ENCODE measurements around the gene BTG4. TPM values are rescaled to one million over a fixed set of nuclear protein-coding genes. Genes with fewer than 3 reads are reported as not detected.

The BTG4 gene
- total RNA-seq, result not detected in 2 replicates

DNA sequence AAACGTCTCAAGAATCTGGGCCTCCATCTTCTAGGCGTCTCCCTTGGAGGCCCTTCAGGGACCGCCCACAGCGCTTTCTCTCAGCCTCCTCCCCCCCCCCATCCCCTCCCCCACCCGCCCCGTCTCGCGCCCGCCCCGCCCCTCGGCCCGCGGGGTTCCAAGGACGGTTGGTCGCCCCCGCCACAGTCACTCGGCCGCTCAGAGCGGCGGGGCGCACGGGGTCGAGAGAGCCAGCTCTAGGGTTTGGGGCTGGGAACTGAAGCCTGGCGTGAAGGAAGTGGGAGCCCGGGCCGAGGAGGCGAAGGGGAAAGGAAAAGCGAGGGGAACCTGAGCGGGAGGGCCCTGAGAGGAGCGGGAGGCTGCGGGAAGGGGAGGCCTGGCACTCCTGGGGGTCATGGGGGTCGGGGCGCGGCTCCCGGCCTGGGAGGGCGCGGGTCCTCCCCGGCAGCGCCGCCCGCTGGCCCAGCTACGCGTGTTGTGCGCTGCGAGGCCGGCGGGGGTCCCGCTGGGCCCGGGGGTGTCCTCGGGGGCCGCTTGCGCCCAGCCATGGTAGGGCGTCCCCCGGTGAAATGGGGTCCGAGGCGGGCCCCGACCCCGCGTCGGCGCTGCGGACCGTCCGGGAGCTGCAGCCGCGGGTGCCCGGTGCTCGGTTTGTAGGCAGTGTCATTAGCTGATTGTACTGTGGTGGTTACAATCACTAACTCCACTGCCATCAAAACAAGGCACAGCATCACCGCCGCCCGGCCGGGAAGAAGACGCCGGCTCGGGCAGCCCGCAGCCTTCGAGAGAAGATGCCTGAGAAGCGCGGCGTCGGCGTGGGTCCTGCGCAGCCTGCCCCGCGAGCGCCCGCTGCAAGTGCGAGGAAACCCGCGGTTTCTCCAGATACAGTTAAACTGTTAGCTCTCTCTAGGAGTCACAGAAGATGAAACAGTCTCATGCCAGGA lies at the start of gene BTG4:
Gene BTG4, minus strand, starts transcription at position 91 of the 944 bp plus-strand sequence. CDS start 13,610 bp downstream, outside the sequence.
- no peak for DNase-seq

DNA sequence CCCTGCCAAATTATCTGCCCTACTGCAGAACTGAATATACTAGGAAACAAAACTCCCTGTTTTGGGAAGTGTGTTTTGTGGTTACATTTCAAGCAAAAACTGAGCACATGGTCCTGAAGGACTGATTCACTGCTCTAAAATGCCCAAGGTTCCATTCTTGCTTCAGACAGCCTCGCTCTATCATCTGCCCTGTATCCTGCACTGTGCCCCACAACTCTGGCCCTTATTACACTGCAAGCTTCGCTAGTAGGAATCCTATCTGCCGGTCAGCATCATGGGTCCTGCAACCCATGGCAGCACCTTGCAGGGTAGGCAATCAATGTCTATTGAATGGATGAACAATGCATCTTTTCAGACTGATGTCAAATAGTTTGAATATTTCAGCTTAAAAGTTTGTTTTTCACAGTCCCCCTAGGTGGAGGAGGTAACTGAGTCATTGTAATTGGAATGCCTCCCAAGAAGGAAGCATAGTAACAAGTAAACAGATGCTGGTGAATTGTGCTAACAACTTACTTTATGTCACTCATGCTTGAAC lies 49.7 kb upstream of the BTG4 start:
- peak; percentile 44 for DNase-seq

DNA sequence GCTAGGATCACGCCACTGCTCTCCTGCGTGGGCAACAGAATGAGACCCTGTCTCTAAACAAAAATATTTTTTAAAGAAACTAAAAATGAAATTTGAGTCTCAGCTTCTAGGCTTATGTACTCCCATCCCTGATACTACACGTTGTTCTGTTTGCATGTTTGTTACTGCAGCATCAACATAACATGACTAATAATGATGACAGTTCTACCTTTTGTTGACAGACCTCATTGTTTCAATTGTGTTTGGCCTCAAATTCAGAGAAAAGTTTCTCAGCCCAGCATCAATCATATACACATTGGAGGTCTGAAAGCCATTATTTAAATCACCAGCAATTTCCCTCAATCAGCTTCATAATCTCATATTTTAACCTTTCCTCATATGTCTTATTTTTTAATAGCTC lies 49.1 kb upstream of the BTG4 start:
- DNase-seq, result no peak

DNA sequence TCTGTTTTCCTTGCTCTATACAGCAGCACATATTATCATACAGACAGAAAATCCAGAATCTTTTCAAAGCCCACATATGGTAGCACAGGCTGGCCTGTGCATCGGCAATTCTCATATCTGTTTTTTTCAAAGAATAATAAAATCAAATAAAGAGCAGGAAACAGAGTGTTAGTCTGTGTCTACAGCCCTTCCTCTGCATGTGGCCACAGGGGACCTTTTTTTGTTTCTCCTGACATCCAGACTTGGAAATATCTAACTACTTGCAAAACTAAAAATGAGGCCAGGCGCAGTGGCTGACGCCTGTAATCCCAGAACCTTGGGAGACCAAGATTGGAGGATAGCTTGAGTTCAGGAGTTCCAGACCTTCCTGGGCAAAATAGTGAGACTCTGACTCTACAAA lies 48.6 kb upstream of the BTG4 start:
- DNase-seq, result no peak

DNA sequence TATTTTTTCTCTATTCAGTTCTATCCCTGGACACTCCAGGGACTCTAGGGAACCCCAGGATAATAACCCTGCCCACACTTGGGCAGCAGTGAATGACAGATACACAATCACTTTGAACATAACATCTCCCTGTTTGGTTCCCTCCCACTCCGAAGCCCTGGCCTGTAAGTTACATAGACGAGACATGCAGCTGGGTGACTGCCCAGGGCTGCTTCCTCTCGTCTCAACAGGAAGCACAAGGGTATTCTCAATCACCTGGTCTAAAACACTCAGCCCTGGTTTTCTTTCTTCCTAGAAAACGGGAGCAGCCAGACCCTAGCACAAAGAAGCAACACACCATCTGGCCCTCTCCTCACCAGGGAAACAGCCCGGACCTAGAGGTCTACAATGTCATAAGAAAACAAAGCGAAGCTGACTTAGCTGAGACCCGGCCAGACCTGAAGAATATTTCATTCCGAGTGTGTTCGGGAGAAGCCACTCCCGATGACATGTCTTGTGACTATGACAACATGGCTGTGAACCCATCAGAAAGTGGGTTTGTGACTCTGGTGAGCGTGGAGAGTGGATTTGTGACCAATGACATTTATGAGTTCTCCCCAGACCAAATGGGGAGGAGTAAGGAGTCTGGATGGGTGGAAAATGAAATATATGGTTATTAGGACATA lies 47.7 kb upstream of the BTG4 start:
- DNase-seq, result peak; percentile 27

DNA sequence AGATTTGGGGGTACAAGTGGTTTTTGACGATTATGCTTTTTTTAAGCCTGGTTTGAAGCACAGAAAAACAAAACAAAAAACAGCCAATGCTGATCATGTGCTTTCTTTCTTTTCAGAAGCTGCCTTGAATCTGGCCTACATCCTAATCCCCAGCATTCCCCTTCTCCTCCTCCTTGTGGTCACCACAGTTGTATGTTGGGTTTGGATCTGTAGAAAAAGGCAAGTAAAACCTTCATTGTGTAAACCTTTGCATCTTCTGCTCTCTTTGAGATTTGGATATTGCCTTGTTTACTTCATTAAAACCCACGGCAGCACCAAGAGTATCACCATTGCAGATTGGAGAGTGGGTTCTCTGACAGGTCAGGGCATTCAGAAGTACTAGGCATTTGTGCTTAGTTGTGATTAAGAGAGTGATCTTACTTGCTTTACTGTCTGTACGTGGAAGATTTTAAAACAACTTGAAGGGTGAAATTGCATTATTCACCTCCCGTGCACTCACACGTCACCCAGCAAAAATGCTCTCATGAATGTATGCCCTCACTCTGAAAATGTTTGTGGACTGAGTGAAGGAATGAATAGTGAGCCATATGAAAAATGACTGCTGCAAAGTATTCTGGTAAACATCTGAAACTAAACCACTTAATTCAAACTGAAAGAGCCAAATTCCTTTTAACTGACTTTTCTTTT lies 45.4 kb upstream of the BTG4 start:
- DNase-seq, result no peak

DNA sequence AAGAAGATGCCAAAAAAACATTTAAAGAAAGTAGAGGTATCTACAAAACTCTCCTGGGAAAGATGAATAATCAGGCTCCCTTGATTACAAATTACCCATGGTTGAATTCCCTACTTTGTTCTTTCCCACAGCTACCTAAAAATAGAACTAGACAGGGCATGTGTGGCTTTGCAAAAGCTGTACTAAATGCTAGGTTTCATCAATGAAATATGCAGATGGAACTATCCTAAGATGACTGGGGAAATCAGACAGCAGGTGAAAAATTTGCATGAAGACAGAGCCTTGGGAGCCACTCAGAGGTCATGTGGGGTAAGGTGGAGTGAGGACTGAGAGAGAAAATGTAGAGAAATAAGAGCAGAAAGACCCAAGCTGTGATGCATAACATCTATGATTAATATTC lies 43.1 kb upstream of the BTG4 start:
- no peak for DNase-seq

DNA sequence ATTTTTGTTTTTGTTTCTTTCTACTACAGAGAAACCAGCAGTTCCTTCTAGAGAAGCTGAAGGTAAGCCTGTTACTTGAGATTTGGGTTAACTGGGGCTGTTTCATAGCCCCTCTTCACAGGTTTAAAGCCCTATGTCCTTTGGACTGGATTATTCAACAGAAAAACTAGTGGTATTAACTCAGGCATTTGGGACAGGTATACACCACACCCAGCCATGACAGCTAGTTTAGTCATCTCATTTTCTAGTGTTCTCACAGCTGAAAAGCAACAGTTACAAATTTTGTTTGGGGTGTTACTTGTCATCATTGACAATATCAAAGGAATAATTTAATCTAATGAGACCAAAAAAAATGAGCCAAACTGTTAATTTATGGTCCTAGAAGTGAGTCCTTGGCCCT lies 42.3 kb upstream of the BTG4 start:
- DNase-seq, result no peak

DNA sequence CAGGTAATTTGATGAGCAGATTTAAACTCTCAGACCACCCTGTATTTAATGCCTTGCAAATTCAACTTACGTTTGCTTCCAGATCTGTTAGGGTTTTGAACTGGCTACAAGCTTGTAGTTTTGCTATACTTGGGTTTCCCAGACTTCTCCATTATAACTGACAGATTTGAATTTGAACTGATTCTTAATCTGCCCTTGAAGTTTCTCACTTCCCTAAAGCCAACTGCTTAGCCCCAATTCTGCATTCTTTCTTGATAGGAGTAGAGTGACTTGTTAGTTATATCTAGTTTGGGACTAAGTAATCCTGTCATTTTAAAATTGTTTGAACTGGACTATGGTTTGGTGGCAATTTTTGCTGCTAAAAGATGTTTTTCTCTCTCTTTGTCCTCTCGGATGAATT lies 38.1 kb upstream of the BTG4 start:
- DNase-seq, result no peak

DNA sequence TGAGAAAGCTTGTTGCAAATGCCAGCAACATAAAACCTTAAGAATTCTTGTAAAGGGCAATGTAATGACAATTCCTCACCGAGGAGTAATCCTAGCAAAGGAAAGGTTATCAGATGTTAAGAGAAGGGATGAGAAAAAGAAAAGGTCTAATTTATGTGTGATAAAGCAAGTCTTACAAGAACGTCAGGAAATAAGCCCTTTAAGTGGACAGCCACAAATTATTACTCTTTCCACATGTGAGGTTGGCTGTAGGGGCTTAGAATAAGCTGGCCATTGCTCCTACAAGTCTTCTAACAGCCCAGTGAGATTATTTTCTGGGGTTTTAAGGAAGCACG lies 37.6 kb upstream of the BTG4 start:
- DNase-seq, result no peak

DNA sequence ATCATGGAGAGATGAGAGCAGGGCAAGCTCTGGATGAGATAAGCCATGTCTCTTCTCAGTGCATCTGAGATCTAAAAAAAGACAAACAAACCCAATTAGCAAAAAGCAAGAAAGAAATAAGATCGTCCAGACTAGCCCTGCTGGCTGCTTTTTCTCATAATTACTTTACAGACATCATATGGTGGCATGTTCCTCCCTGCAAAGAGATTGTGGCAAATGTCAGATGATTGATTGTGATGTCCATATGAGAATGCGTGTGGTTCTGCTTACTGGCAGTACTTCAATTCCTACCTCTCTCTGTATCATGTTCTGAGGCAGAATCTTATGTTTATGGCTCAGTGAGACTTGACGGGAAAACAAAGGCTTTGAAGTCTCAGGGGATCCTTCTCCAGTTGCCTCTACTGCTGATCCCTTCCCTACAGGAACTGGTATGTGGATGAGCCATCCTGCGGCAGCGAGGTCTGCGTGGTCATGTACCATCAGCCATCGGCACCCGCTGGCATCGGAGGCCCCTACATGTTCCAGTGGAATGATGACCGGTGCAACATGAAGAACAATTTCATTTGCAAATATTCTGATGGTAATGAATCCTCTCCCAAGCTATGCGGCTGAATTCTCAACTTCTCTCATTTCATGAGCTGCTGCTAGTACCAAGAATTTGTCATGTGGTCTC lies 37.1 kb upstream of the BTG4 start:
- no peak for DNase-seq

DNA sequence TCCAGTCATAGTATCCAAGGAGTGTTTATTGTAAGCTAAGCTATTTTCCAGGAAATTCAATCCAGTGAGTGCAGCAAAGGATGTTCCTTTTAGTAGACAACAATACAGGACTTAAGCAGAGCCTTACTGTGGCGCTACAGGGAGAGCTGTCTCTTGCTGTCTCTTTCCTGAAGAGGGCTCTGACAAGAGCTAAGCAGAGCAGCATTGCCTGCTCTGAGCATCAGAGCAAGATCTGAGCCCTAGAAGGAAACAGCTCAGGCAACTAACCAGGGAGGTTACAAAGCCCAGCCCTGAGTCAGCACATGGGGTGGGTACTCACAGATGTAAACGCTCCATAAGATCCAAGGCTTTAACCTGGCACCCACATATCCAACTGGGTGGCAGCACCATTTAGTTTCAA lies 36.3 kb upstream of the BTG4 start:
- DNase-seq, result no peak

DNA sequence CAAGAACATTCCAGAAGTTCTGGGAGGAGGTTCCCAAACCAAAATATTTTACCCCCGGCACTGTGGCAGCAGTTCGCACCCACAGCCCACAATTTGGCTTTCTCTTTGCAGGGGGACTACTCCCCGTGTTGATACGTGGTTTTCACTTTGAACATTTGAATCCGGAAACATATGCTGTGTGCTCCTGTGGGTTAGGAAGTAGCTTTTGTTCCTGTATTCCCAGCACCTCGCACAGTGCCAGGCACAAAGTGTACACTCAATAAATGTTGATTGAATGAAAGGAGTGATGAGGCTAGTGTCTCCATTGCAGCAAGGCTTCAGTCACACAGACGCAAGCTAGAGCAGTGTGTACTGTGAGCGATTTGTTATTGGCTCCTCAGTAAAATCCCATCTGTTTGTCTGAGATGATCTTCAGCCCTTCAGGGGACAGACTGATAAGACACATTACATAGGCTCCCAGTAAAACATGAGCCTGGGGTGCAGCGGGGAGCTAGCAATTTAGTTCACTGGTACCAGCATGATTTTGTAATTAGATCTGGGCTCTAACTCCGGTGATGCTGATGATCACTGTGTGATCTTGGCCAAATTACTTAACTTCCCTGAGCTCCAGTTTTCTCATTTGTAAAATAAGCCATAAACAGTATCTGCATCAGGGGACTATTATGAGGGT lies 30.6 kb upstream of the BTG4 start:
- no peak for DNase-seq

DNA sequence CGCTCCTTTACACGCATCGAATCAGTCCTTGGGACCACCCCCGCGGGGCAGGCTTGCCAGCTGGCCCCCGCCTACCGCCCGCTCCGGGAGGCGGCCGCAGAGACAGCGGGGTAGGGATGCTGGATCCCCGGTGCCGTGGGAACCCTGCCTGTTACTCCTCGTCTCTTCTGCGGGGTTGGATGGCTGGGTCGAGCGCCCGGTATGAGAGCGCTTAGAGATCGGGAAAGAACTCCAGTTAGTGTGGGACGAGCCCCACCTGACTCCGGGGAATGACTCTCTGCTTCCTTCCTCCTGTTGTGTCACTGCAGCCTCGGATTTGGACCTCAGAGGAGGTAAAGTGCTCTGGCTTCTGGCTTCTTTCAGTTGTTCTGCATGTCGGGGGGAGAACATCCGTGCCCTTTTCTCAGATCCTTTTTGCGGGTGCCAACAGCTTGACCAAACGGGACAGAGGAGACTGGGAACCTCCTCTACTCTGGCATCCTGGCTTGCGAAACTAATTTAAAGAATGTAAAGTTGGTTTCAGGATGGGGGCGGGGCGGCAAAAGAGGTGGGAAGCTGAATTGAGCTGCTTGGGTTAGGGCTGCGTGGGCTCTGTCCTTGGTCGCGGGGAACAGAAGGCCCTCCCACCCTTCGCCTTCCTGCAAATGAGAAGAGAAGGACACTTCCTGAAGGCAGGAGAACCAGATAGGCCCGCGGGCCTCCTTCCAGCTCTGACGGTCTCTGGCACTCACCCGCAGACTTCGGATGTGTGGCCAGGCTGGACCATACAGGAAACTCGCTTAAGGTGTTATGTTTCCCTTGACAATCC lies 29.3 kb upstream of the BTG4 start:
- peak; percentile 64 for DNase-seq

DNA sequence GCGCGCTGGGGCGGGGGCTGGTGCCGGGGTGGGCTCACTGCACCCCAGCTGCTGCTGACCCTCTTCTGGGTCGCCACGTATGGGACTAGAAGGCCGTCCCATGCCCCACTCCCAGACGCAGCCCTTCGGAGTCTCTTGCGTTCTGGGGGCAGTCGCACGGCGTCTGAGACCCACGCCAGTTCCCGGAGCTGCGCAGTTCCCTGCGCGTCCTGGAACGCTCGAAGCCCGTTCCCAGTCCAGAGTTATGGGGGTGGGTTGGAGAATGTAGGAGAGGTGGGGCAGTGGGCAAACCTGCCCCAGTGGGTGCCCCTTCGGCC lies 28.7 kb upstream of the BTG4 start:
- DNase-seq, result peak; percentile 19

DNA sequence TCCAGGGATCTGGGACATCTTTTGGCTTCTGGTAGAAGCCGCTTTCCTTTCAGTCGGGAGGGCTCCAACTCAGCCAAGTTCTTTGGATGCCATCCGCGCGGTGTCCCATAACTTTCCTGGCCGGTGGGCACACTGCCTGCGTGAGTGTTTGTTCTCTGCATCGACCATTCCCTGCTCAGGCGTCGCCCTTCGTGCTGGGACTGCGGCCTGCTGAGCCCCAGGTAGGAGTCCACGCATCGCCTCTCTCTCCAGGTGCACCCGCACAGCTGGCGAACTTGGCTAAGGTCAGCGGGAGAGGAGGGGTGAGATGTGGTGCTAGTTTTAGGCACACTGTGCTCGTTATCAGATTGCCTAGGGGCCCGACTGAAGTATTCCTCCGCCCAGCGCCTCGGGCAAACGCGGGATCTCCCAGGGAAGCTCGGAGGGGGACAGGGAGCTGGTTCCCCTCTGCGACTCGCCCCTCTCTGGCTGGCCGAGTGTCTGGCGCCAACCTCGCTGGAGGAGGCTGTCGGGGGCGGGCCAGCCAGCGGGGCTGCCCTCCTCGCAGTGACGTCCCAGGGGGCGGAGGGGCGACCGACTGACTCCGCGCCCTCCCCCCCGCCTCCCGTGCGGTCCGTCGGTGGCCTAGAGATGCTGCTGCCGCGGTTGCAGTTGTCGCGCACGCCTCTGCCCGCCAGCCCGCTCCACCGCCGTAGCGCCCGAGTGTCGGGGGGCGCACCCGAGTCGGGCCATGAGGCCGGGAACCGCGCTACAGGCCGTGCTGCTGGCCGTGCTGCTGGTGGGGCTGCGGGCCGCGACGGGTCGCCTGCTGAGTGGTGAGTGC lies 28.1 kb upstream of the BTG4 start, which contains the start of gene LAYN:
Gene LAYN, plus strand, starts transcription at position 607 of the 823 bp plus-strand sequence. Its CDS starts 124 bp downstream, at position 731.
- DNase-seq, result peak; percentile 32

DNA sequence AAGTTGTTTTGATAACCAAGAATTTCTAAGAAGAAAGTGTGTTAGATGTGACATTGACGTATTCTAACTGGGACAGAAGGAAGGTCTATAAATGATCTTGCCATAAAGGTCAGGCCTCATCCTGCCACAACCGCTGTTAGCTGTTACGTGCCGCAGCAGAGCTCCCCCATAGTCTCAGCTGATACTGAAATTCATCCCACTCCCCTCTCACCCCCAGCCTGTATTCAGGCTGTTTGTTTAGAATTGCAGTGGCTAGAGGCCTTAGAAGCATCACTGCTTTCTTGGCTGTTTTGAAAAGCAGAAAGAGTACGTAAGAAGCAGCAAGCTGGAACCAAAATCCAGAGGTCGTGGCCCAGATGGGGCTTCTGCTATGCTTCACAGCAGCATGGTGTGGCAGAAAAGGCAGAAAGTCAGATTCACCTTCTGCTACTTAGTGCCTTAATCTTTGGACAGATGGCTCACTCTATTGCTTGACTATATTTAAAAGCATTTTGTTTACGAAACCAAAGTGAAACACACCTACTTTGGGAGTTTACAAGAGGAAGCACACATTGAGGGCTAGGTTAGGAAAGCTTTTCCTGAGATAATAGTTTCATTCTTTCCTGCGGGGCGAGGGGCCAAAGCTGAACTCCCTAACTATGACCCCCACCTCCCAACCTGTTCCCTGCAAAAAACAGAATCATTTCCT lies 27.4 kb upstream of the BTG4 start:
- no peak for DNase-seq

DNA sequence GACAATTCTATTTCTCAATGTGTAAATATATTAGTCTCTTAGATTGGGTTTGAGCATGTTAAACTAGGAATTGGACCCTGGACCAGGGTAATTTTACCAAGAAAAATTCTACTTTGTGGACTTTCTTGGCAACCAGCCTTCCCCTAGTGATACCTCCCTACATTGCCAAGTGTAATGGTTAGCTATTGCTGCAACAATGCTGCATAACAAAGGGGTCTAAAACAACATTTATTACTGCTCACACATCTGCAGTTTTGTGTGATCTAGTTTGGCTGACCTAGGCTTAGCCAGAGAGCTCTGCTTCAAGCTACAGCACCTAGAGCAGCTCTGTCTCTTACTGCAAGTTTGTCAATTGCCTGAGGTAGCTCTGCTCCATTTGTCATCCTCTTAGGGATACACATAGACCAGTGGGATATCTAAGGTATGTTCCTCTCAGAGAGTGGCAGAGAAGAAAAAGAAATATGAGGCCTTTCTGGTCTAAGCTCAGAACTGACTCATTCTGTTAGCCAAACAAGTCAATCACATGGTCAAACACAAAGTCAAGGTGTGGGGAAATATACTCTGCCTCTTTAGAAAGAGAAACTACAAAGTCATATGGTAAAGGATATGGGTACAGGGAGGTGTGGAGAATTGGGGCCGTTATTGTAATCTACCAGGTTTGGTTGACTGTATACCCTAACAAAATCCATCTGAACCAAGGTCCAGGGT lies 26.4 kb upstream of the BTG4 start:
- DNase-seq, result no peak

DNA sequence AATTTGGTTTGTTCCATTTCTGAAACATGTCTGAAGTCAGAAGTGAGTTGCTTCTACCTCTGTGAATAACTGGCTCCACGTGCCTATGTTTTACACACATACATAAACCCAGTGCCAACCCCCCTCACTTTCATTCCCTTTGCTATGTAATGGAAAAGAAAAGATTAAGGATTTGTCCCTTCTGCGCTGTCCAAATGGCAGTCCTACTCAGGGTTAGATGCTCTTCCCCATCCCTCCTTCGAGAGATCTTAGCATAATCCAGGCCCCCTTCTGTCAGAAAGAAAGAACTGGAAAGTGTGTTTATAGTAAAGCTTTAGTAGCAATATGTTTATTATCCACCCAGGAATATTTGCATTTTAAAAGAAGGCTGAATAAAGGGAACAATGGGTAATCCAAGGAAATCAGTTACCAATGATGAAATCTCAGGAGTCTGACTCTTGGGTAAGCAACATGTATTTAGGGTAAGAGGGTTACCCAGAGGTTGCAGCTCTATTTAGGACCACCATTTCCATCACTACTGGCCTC lies 25.2 kb upstream of the BTG4 start:
- DNase-seq, result no peak

Data from dermis blood vessel endothelial cell (primary cell).